BJ (cell line): ENCODE results near the gene YIF1B. TPM values are rescaled to one million over a fixed set of nuclear protein-coding genes. Genes with fewer than 3 reads are reported as not detected.

Experiments used
- CTCF ChIA-PET: fragments of 350-600 bp; formaldehyde crosslinking; extraction: SDS; loops from one replicate; lab custom pipeline; 2021; ENCODE audit warnings: antibody characterized with exemption, inconsistent platforms; lab: Yijun Ruan, JAX
- POLR2A ChIA-PET: fragments of 300-600 bp; sonication (Branson Sonifier 250); formaldehyde crosslinking; extraction: SDS; loops from one replicate; lab custom pipeline; 2021; ENCODE audit warnings: antibody characterized with exemption; lab: Charles Lee
- DNase-seq: peaks from one replicate; pipeline ENCODE4 v3.0.0-alpha.2; 2011; ENCODE audit warnings: low read depth
- H3K27me3 ChIP-seq: 2 replicates; pipeline ENCODE4 v1.6.0; 2011; ENCODE audit warnings: low read length; ENCODE audit not compliant: control insufficient read depth, insufficient read depth
- H3K36me3 ChIP-seq: 2 replicates; pipeline ENCODE4 v1.5.1; 2011; ENCODE audit warnings: low read length; ENCODE audit not compliant: control insufficient read depth, insufficient read depth
- H3K4me3 ChIP-seq: 2 replicates; pipeline ENCODE4 v1.5.1; 2011; ENCODE audit warnings: low read depth, mild to moderate bottlenecking, control low read depth, low read length
- polyA plus RNA-seq: library from polyadenylated mRNA; depleted of rRNA; stranded (reverse); fragments of >200 nt; gene quantifications from 2 replicates; pipeline ENCODE4 v1.2.3, GENCODE V29; 2011
- TF ChIP-seq, protein P1 (sequence below): IDR thresholded peaks from 2 replicates; pipeline ENCODE4 v1.5.1; 2011; ENCODE audit warnings: low read depth, mild to moderate bottlenecking, control low read depth, inconsistent platforms, low read length, moderate library complexity; ENCODE audit not compliant: insufficient read depth

YIF1B gene
- polyA plus RNA-seq, 1 experiment, result 211 TPM

DNA sequence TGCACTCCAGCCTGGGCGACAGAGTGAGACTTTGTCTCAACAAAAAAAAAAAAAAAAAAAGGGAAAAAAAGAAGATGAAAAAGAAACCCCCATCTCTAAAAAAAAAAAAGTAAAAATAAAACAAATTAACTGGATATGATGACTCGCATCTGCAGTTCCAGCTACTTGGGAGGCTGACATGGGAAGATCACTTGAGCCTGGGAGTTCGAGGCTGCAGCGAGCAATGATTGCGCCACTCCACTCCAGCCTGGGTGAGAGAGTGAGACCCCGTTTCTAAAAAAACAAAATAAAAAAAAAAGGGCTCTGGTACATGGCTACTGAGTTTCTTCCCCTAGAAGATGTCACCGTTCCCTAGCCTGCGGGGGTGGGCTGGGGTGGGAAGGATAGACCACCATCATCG, 17.5 kb upstream of the YIF1B start:
- DNase-seq, result no peak
- POLR2A ChIA-PET, result no interaction called here

DNA sequence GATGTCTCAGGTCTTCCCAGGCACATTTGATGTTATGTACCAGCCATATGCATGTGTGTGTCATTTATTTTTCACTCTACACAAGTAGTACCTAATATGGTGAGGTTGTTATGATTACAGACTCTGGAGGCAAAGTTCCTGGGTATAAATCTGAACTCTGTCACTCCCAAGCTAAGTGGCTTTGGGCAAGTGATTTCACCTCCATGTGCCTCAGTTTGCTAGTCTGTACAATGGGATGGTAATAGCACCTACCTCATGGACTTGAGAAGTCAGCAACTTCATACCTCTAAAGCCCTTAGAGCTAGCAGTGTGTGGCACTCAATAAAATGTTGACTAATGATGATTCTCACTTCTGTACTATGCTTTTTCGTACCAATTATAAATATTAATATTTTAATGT, 16.0 kb upstream of the YIF1B start:
- H3K36me3 ChIP-seq, result peaks cover 16% of the 10 kb centered on the region
- ChIA-PET POLR2A (no interaction called here), CTCF (interaction anchor here (1.6 to 6.4 kb wide), 3 partner anchors 12 to 97 kb away, joined by 7 to 43 read pairs (median 41); partner anchors contain the start of gene KCNK6)
- no peak overlapping the region for H3K4me3 ChIP-seq
- no peaks in the 10 kb centered on the region for H3K27me3 ChIP-seq
- TF ChIP-seq, protein P1, sequence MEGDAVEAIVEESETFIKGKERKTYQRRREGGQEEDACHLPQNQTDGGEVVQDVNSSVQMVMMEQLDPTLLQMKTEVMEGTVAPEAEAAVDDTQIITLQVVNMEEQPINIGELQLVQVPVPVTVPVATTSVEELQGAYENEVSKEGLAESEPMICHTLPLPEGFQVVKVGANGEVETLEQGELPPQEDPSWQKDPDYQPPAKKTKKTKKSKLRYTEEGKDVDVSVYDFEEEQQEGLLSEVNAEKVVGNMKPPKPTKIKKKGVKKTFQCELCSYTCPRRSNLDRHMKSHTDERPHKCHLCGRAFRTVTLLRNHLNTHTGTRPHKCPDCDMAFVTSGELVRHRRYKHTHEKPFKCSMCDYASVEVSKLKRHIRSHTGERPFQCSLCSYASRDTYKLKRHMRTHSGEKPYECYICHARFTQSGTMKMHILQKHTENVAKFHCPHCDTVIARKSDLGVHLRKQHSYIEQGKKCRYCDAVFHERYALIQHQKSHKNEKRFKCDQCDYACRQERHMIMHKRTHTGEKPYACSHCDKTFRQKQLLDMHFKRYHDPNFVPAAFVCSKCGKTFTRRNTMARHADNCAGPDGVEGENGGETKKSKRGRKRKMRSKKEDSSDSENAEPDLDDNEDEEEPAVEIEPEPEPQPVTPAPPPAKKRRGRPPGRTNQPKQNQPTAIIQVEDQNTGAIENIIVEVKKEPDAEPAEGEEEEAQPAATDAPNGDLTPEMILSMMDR, result no peak
- no peak for DNase-seq

More for the DNA sequence above, 17.5 kb upstream of the YIF1B start:
- CTCF ChIA-PET, result interaction anchor here (1.0 to 6.4 kb wide), 4 partner anchors 24 to 98 kb away, joined by 3 to 43 read pairs (median 23); no protein-coding TSS in a partner anchor
- TF ChIP-seq, protein P1, result no peak
- Histone ChIP-seq H3K36me3 (peaks cover 3% of the 10 kb centered on the region), H3K27me3 (no peaks in the 10 kb centered on the region), H3K4me3 (no peak overlapping the region)

DNA sequence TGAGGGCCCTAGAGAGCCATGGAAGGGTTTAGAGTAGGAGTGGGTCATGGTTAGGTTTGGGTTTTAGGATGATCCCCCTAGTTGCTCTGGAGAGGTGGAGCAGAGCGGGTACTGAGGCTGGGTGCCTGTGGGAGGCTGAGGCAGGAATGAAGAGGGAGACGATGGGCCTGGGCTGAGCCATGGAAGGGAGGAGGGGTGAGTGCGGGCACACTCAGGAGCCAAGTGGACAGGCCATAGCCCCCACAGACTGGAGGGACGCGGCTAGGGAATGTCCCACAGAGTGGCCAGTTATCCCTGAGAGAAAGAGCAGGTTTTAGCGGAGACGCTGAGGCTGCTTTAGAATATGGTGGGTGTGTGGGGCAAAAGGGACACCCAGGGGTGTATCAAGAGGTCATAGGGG, 13.9 kb upstream of the YIF1B start:
- Histone ChIP-seq H3K4me3 (no peak overlapping the region), H3K36me3 (peaks cover 23% of the 10 kb centered on the region), H3K27me3 (no peaks in the 10 kb centered on the region)
- CTCF ChIA-PET, result interaction anchor here (4.9 kb wide), 1 partner anchor 85 kb away, joined by 41 read pairs; no protein-coding TSS in a partner anchor
- TF ChIP-seq, protein P1, result no peak
- no peak for DNase-seq
- POLR2A ChIA-PET, result no interaction called here

DNA sequence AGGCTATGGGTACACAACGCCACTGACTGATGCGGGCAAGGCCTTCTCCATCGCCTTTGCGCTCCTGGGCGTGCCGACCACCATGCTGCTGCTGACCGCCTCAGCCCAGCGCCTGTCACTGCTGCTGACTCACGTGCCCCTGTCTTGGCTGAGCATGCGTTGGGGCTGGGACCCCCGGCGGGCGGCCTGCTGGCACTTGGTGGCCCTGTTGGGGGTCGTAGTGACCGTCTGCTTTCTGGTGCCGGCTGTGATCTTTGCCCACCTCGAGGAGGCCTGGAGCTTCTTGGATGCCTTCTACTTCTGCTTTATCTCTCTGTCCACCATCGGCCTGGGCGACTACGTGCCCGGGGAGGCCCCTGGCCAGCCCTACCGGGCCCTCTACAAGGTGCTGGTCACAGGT, 10.8 kb upstream of the YIF1B start:
- no peak for DNase-seq
- Histone ChIP-seq H3K36me3 (peaks cover 25% of the 10 kb centered on the region), H3K4me3 (no peak overlapping the region), H3K27me3 (no peaks in the 10 kb centered on the region)
- ChIA-PET POLR2A (no interaction called here), CTCF (interaction anchor here (0.8 to 3.1 kb wide), 2 partner anchors 83 to 94 kb away, joined by 3 to 15 read pairs; no protein-coding TSS in a partner anchor)
- TF ChIP-seq, protein P1, result no peak

DNA sequence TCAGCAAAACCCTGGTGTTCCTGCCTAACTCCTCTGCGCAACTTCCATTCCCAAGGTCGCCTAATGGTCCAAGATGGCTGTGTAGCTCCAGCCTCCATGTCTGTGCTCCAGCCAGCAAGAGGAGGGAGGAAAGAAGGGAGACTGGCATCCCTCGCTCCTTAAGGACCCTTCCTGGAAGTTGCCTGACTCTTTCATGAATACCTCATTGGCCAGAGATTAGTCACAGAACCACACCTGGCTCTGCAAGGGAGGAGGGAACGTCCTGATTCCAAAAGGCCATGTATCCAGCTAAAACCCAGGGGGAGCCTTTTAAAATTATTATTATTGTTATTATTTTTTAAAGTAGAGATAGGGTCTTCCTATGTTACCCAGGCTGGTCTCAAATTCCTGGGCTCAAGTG, 8.7 kb upstream of the YIF1B start:
- POLR2A ChIA-PET, result no interaction called here
- TF ChIP-seq, protein P1, result no peak
- H3K4me3 ChIP-seq, result no peak overlapping the region

More for the DNA sequence above, 8.7 kb upstream of the YIF1B start:
- CTCF ChIA-PET, result no interaction called here
- no peaks in the 10 kb centered on the region for H3K27me3 ChIP-seq
- DNase-seq, result no peak
- peaks cover 24% of the 10 kb centered on the region for H3K36me3 ChIP-seq
